ENCODE data around the gene DUSP14. TPM values are rescaled to one million over a fixed set of nuclear protein-coding genes. Genes with fewer than 3 reads are reported as not detected.

Gene DUSP14
- total and polyA plus RNA-seq, 9 of the 15 experiments (the other 6 are each of a cell fraction or from before 2014, with no cell fraction given), result 20.2 to 74.0 (median 31.8) TPM

DNA sequence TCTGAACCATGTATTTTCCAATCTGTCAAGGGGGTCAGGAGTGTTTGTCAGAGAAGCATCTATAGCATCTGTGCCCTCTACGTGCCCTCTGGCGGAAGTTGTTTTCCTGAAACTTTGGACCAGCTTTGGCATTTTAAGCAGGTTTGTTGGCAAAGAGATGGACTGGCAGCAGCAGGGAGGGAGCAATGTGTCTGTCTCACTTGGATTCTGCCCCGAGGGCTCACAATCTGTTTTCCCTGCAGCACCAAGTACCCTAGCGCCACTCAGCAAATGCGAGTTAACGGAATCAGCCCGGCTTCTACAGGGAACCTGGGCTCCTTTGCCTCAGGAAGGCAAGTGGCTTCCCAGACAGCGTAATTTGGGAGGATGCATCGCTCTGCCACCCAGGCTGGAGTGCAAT is 17.4 kb downstream of the DUSP14 start:
- CTCF ChIA-PET (ENCODE audit: low intra/inter-chr PET ratio), result interaction anchor here (0.6 kb wide), 1 partner anchor 129 kb away, joined by 3 read pairs; no protein-coding TSS in a partner anchor
- intact Hi-C loops (cut with micrococcal nuclease), result no loop called here
- 98% methylated on average over 8 of the region's 9 CpGs for WGBS (ENCODE audit: insufficient coverage, low coverage, missing lambda C conversion rate)
- H3K9me1 ChIP-seq (ENCODE audit: control insufficient read depth, insufficient read depth, low read length), result peaks cover 6% of the 10 kb centered on the region
- peaks cover 64% of the 10 kb centered on the region for H3K79me2 ChIP-seq (ENCODE audit: control insufficient read depth, insufficient read depth, low read length)
- H3K36me3 ChIP-seq (ENCODE audit: control insufficient read depth, insufficient read depth, low read length), result peaks cover 18% of the 10 kb centered on the region; the same call in 2 of the 3 replicates
- H3K4me1 ChIP-seq (replicated peaks in 1 of 2; ENCODE audit: control insufficient read depth in 2 of 2, insufficient read depth in 2 of 2, low read length in 2 of 2), result peaks cover 0 to 3% of the 10 kb centered on the region in 2 experiments; a peak in 1 of 5 replicates
- POLR2A ChIA-PET, result interaction anchor here (0.6 to 1.5 kb wide), 3 partner anchors 8 to 19 kb away, joined by 3 read pairs; no protein-coding TSS in a partner anchor
- no peak for FAIRE-seq
- H3K9ac ChIP-seq (ENCODE audit: insufficient read depth in 1 of 2, low read depth in 2 of 2, low read length in 2 of 2), result no peak overlapping the region
- no peak for DNase-seq (ENCODE audit: extremely low read depth in 1 of 4, low spot score in 3 of 4)
- no peaks in the 10 kb centered on the region for H3K27me3 ChIP-seq (ENCODE audit: control insufficient read depth in 2 of 2, insufficient read depth in 2 of 2, low read length in 2 of 2)
- H2AFZ ChIP-seq (ENCODE audit: low read depth, low read length), result no peak overlapping the region
- H3K9me3 ChIP-seq (replicated peaks; ENCODE audit: control insufficient read depth, insufficient read depth, low read depth, low read length), result no peaks in the 10 kb centered on the region
- H3K4me3 ChIP-seq, result no peak overlapping the region
- in situ Hi-C loops (cut with MboI), result no loop called here
- H3K27ac ChIP-seq (ENCODE audit: extremely low read depth, low read depth, low read length), result no peak overlapping the region
- TF ChIP-seq KLF1 (tag; IDR thresholded peaks at IDR 0.05), result no peak
- no peak for TF ChIP-seq DACH1 (IDR thresholded peaks at IDR 0.05; ENCODE audit: partially characterized antibody)
- TF ChIP-seq MAFG (tag; conservative IDR thresholded peaks at IDR 0.05), result no peak
- no peak overlapping the region for H3K4me2 ChIP-seq (ENCODE audit: insufficient read depth, low read length)
- BruUV-seq (replicated peaks), result no TSS peak
- peaks cover 15% of the 10 kb centered on the region for H4K20me1 ChIP-seq (replicated peaks; ENCODE audit: control insufficient read depth, insufficient read depth, low read length)
- no peak for ATAC-seq

DNA sequence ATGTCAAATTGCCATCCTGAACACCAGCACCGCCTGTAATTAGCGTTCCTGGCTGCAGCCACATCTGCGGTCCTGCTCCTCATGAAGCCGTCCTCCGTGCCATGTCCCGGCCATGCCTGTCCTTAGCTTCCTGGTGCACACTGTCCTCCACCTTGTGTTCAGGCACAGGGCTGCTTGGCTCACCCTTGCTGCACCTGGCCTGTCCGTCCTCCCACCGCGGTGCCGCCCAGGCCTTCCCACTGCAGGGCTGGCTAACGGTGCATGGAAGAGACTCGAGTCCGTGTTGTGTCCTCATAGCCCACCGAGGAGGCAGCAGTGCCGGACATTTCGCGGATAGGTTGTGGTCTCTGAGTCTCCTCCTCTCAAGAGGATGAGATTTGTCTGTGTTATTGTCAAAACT is 20.4 kb downstream of the DUSP14 start:
- no TSS peak for BruUV-seq (replicated peaks)
- peaks cover 43% of the 10 kb centered on the region; the same call in 2 of the 3 replicates for H3K36me3 ChIP-seq (ENCODE audit: control insufficient read depth, insufficient read depth, low read length)
- ChIA-PET POLR2A (interaction anchor here (0.9 kb wide), 1 partner anchor 19 kb away, joined by 3 read pairs; no protein-coding TSS in a partner anchor), CTCF (ENCODE audit: low intra/inter-chr PET ratio) (no interaction called here)
- 94% methylated on average over 17 of the region's 17 CpGs for WGBS (ENCODE audit: insufficient coverage, low coverage, missing lambda C conversion rate)
- H3K4me2 ChIP-seq (ENCODE audit: insufficient read depth, low read length), result no peak overlapping the region
- no peak overlapping the region for H3K4me3 ChIP-seq
- peaks cover 37% of the 10 kb centered on the region for H3K79me2 ChIP-seq (ENCODE audit: control insufficient read depth, insufficient read depth, low read length)
- ATAC-seq, result no peak
- H3K9ac ChIP-seq (ENCODE audit: insufficient read depth in 1 of 2, low read depth in 2 of 2, low read length in 2 of 2), result 0 out of 4 replicates have a peak overlapping the region, but pooled peaks of 1 of the 2 experiments have one; percentile 62
- peaks cover 17% of the 10 kb centered on the region for H4K20me1 ChIP-seq (replicated peaks; ENCODE audit: control insufficient read depth, insufficient read depth, low read length)
- H2AFZ ChIP-seq (ENCODE audit: low read depth, low read length), result no peak overlapping the region
- H3K27ac ChIP-seq (ENCODE audit: extremely low read depth, low read depth, low read length), result no peak overlapping the region
- TF ChIP-seq ZZZ3 (IDR thresholded peaks at IDR 0.05), result no peak
- no peak for TF ChIP-seq CHD2 (IDR thresholded peaks at IDR 0.05; ENCODE audit: low read depth, low read length)
- no peak for TF ChIP-seq EZH2 (IDR thresholded peaks at IDR 0.05; ENCODE audit: borderline replicate concordance, low read depth, low read length)
- TF ChIP-seq, protein P1, sequence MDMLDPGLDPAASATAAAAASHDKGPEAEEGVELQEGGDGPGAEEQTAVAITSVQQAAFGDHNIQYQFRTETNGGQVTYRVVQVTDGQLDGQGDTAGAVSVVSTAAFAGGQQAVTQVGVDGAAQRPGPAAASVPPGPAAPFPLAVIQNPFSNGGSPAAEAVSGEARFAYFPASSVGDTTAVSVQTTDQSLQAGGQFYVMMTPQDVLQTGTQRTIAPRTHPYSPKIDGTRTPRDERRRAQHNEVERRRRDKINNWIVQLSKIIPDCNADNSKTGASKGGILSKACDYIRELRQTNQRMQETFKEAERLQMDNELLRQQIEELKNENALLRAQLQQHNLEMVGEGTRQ (CRISPR knock-in tag; IDR thresholded peaks at IDR 0.05), result no peak
- no peak for TF ChIP-seq CEBPB (tag; IDR thresholded peaks at IDR 0.05)
- no peak for TF ChIP-seq KLF10 (CRISPR knock-in tag; IDR thresholded peaks at IDR 0.05)
- no peak for TF ChIP-seq TCF7 (IDR thresholded peaks at IDR 0.05; ENCODE audit: borderline replicate concordance)
- no peak for TF ChIP-seq POLR2AphosphoS2 (IDR thresholded peaks at IDR 0.05; ENCODE audit: low read length)
- TF ChIP-seq KLF1 (tag; IDR thresholded peaks at IDR 0.05), result no peak
- no peak for TF ChIP-seq PTRF (tag; IDR thresholded peaks at IDR 0.05)
- no peak for TF ChIP-seq TAL1 (IDR thresholded peaks at IDR 0.05)
- H3K27me3 ChIP-seq (ENCODE audit: control insufficient read depth in 2 of 2, insufficient read depth in 2 of 2, low read length in 2 of 2), result no peaks in the 10 kb centered on the region
- FAIRE-seq, result no peak
- in situ Hi-C loops (cut with MboI) (no loop called here), intact Hi-C loops (cut with micrococcal nuclease) (no loop called here)
- H3K4me1 ChIP-seq (replicated peaks in 1 of 2; ENCODE audit: control insufficient read depth in 2 of 2, insufficient read depth in 2 of 2, low read length in 2 of 2), result peaks cover 0 to 6% of the 10 kb centered on the region in 2 experiments; a peak in 1 of 5 replicates
- no peak for DNase-seq (ENCODE audit: extremely low read depth in 1 of 4, low spot score in 3 of 4)
- H3K9me3 ChIP-seq (replicated peaks; ENCODE audit: control insufficient read depth, insufficient read depth, low read depth, low read length), result no peaks in the 10 kb centered on the region
- peaks cover 6% of the 10 kb centered on the region for H3K9me1 ChIP-seq (ENCODE audit: control insufficient read depth, insufficient read depth, low read length)
